Measurements from ENCODE around the gene CDK4.

Gene CDK4

GRCh38 chr12:57766464-57767304 is 14.6 kb upstream of the CDK4 start, which contains the start of gene CYP27B1:
CYP27B1 (minus strand) TSS chr12:57767078; CDS start chr12:57767041, 37 bp downstream.
- Histone ChIP-seq H3K27ac (peak within 1 kb of the TSS in 1 of 2 donors; percentile 8), H3K4me3 (peak within 1 kb of the TSS; percentile 69)
- TF ChIP-seq, protein P1, sequence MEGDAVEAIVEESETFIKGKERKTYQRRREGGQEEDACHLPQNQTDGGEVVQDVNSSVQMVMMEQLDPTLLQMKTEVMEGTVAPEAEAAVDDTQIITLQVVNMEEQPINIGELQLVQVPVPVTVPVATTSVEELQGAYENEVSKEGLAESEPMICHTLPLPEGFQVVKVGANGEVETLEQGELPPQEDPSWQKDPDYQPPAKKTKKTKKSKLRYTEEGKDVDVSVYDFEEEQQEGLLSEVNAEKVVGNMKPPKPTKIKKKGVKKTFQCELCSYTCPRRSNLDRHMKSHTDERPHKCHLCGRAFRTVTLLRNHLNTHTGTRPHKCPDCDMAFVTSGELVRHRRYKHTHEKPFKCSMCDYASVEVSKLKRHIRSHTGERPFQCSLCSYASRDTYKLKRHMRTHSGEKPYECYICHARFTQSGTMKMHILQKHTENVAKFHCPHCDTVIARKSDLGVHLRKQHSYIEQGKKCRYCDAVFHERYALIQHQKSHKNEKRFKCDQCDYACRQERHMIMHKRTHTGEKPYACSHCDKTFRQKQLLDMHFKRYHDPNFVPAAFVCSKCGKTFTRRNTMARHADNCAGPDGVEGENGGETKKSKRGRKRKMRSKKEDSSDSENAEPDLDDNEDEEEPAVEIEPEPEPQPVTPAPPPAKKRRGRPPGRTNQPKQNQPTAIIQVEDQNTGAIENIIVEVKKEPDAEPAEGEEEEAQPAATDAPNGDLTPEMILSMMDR (IDR thresholded peaks at IDR 0.05), result no peak
- DNase-seq (ENCODE audit: low spot score), result no peak

GRCh38 chr12:57765698-57766463 is 13.8 kb upstream of the CDK4 start:
- no peak overlapping the region for H3K27ac ChIP-seq
- TF ChIP-seq, protein P1 (IDR thresholded peaks at IDR 0.05), result no peak
- DNase-seq (ENCODE audit: low spot score), result no peak
- H3K4me3 ChIP-seq, result peak overlapping the region; percentile 69

GRCh38 chr12:57765003-57765697 is 13.0 kb upstream of the CDK4 start:
- TF ChIP-seq, protein P1 (IDR thresholded peaks at IDR 0.05), result no peak
- no peak for DNase-seq (ENCODE audit: low spot score)
- Histone ChIP-seq H3K27ac (no peak overlapping the region), H3K4me3 (peak overlapping the region; percentile 69)

DNA sequence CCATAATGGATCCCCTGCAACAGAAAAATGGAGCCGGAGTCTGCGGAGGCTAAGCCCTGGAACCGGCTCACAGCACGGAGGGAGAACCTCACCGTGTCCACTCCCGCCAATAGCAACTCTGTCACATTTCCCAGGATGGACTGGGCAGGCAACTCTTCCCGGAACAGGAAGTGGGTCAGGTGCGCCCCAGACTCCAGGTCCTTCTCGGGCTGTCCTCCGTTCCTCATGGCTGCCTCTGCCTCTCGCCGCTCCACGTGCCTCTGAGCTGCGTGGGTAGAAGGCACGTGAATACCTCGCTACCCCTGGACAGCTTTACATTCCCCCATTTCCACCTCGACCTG is 12.5 kb upstream of the CDK4 start:
- TF ChIP-seq, protein P1 (IDR thresholded peaks at IDR 0.05), result no peak
- DNase-seq (ENCODE audit: low spot score), result no peak
- Histone ChIP-seq H3K4me3 (peak overlapping the region; percentile 69), H3K27ac (no peak overlapping the region)

GRCh38 chr12:57763881-57764661 is 12.0 kb upstream of the CDK4 start:
- Histone ChIP-seq H3K4me3 (no peak overlapping the region), H3K27ac (no peak overlapping the region)
- DNase-seq (ENCODE audit: low spot score), result no peak
- TF ChIP-seq, protein P1 (IDR thresholded peaks at IDR 0.05), result no peak

DNA sequence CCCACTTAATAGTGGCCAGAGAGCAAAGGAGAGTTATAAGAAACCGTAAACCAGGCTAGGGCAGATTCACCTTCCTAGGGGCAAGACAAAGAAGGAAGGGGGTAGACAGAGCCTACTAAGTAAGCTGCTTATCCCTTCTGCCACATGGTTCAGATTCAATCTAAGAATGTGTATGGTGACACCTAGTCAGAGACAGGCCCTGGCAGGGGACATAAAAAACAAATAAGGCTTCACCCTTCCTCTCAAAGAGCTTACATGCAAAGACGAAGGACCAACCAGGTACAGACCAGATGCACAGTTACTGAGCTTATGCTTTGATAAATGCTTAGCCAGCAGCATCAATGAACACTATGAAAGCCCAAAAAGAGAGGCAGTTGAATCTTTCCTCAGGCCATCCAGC is 10.4 kb upstream of the CDK4 start:
- no peak for DNase-seq (ENCODE audit: low spot score)
- no peak overlapping the region for H3K27ac ChIP-seq
- TF ChIP-seq, protein P1 (IDR thresholded peaks at IDR 0.05), result no peak
- H3K4me3 ChIP-seq, result no peak overlapping the region

Measured in coronary artery (tissue), 2 donors.